Mesendoderm (in vitro differentiated cells): ENCODE measurements around the gene MTUS2.
"Not testable (repeated sequence)": the region's sequence is repeated elsewhere in the genome, so short reads cannot be mapped to it uniquely, and the experiment has no call there.

Experiments
- DNase-seq: peaks from one replicate; pipeline ENCODE4 v3.0.0; 2013
- H2AK5ac ChIP-seq: 2 replicates; pipeline ENCODE4 v1.6.1; 2013; ENCODE audit warnings: low read length, inconsistent platforms
- H2BK120ac ChIP-seq: 2 replicates; pipeline ENCODE4 v1.6.1; 2013; ENCODE audit warnings: low read depth, mild to moderate bottlenecking, low read length, moderate library complexity, mixed read lengths
- H2BK15ac ChIP-seq: replicated peaks from 2 replicates; pipeline ENCODE4 v1.6.1; 2013; ENCODE audit warnings: low read depth, mild to moderate bottlenecking, moderate library complexity
- H2BK5ac ChIP-seq: 2 replicates; pipeline ENCODE4 v1.6.1; 2013; ENCODE audit warnings: low read length, inconsistent platforms
- H3K18ac ChIP-seq: 2 replicates; pipeline ENCODE4 v1.6.1; 2013; ENCODE audit warnings: mild to moderate bottlenecking, low read length, mixed read lengths
- H3K23ac ChIP-seq: one replicate; pipeline ENCODE4 v1.6.1; 2013; ENCODE audit warnings: low read length
- H3K27ac ChIP-seq: 2 replicates; pipeline ENCODE4 v1.5.1; 2013; ENCODE audit warnings: low read depth, mild to moderate bottlenecking, inconsistent platforms, low read length, moderate library complexity
- H3K27me3 ChIP-seq: 2 replicates; pipeline ENCODE4 v1.6.1; 2013; ENCODE audit warnings: low read length, control low read depth, mild to moderate bottlenecking, inconsistent platforms; ENCODE audit not compliant: insufficient read depth, poor library complexity
- H3K36me3 ChIP-seq: 2 replicates; pipeline ENCODE4 v1.6.1; 2013; ENCODE audit warnings: low read length, inconsistent platforms; ENCODE audit not compliant: control insufficient read depth, insufficient read depth
- H3K4ac ChIP-seq: one replicate; pipeline ENCODE4 v1.6.1; 2013; ENCODE audit warnings: low read depth, mild to moderate bottlenecking, low read length, moderate library complexity
- H3K4me1 ChIP-seq: 2 replicates; pipeline ENCODE4 v1.6.1; 2013; ENCODE audit warnings: low read depth, low read length, inconsistent platforms; ENCODE audit not compliant: control insufficient read depth
- H3K4me2 ChIP-seq: 2 replicates; pipeline ENCODE4 v1.6.1; 2013; ENCODE audit warnings: low read length
- H3K4me3 ChIP-seq: 2 replicates; pipeline ENCODE4 v1.5.1; 2013; ENCODE audit warnings: mild to moderate bottlenecking, low read length
- H3K56ac ChIP-seq: one replicate; pipeline ENCODE4 v1.6.1; 2013; ENCODE audit warnings: low read length
- H3K79me1 ChIP-seq: 2 replicates; pipeline ENCODE4 v1.6.1; 2013; ENCODE audit warnings: low read length, inconsistent platforms
- H3K79me2 ChIP-seq: 2 replicates; pipeline ENCODE4 v1.6.1; 2013; ENCODE audit warnings: mild to moderate bottlenecking, low read length; ENCODE audit not compliant: control insufficient read depth, insufficient read depth
- H3K9ac ChIP-seq: 2 replicates; pipeline ENCODE4 v1.6.1; 2013; ENCODE audit warnings: low read length, inconsistent platforms
- H4K5ac ChIP-seq: one replicate; pipeline ENCODE4 v1.6.1; 2013; ENCODE audit warnings: low read length
- H4K8ac ChIP-seq: one replicate; pipeline ENCODE4 v1.6.1; 2013; ENCODE audit warnings: low read depth, mild to moderate bottlenecking, control low read depth, low read length, moderate library complexity
- WGBS: extraction: QIAGEN DNeasy Blood & Tissue Kit; methylation state at CpG from one replicate; pipeline ENCODE4 v1.1.7; 2013; ENCODE audit warnings: low lambda C conversion rate, missing lambda C conversion rate; ENCODE audit not compliant: insufficient coverage; ENCODE audit errors: extremely low coverage; 5-methylcytosine and 5-hydroxymethylcytosine counted together

The MTUS2 gene

GRCh38 chr13:29193083-29193482 is 372.9 kb downstream of the MTUS2 start:
- no peaks in the 10 kb centered on the region for H3K4me1 ChIP-seq
- H3K27ac ChIP-seq: no peak overlapping the region
- no peak overlapping the region for H3K4me3 ChIP-seq
- no peak overlapping the region for H3K18ac ChIP-seq
- H3K79me1 ChIP-seq: no peaks in the 10 kb centered on the region
- H3K27me3 ChIP-seq: no peaks in the 10 kb centered on the region
- no peak overlapping the region for H4K8ac ChIP-seq
- no peak overlapping the region for H3K23ac ChIP-seq
- H3K36me3 ChIP-seq: no peaks in the 10 kb centered on the region
- no peak overlapping the region for H3K9ac ChIP-seq
- H2BK15ac ChIP-seq: no peak overlapping the region
- no peaks in the 10 kb centered on the region for H3K79me2 ChIP-seq
- H2BK120ac ChIP-seq: no peak overlapping the region
- H3K4ac ChIP-seq: no peak overlapping the region
- no CpG with 5 or more reads among the region's 1 CpG for WGBS
- no peak for DNase-seq
- no peak overlapping the region for H3K56ac ChIP-seq
- no peak overlapping the region for H2AK5ac ChIP-seq
- no peak overlapping the region for H2BK5ac ChIP-seq
- no peak overlapping the region for H3K4me2 ChIP-seq
- H4K5ac ChIP-seq: no peak overlapping the region

DNA sequence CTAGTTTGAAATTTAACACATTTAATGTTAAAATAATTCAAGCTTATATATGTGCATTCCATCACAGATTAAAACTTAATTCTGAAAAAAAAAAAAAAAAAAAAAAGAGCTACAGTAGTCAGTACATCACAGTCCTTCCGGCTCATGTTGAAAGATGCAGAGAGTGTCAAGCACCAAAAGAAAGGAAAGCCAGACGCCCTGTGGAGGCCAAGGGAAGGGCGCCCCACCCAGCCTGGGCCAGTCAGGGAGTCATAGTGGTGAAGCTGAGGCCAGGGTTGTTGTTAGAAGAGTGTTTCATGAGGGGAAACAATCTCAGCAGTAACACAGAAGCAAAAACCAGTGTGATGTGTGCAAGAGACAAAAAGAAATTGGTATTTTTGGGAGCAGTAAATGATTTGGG is 375.3 kb downstream of the MTUS2 start:
- DNase-seq: no peak
- no peaks in the 10 kb centered on the region for H3K79me1 ChIP-seq
- H3K4me3 ChIP-seq: no peak overlapping the region
- H4K8ac ChIP-seq: no peak overlapping the region
- H3K4ac ChIP-seq: no peak overlapping the region
- no CpG with 5 or more reads among the region's 3 CpGs for WGBS
- no peak overlapping the region for H2AK5ac ChIP-seq
- no peak overlapping the region for H3K9ac ChIP-seq
- no peak overlapping the region for H3K18ac ChIP-seq
- no peak overlapping the region for H3K4me2 ChIP-seq
- no peak overlapping the region for H4K5ac ChIP-seq
- H3K23ac ChIP-seq: no peak overlapping the region
- H3K56ac ChIP-seq: no peak overlapping the region
- H2BK5ac ChIP-seq: no peak overlapping the region
- no peaks in the 10 kb centered on the region for H3K4me1 ChIP-seq
- no peaks in the 10 kb centered on the region for H3K27me3 ChIP-seq
- H2BK120ac ChIP-seq: no peak overlapping the region
- no peaks in the 10 kb centered on the region for H3K79me2 ChIP-seq
- no peak overlapping the region for H3K27ac ChIP-seq
- no peaks in the 10 kb centered on the region for H3K36me3 ChIP-seq
- no peak overlapping the region for H2BK15ac ChIP-seq

- Histone ChIP-seq H2BK120ac (no peak overlapping the region), H4K5ac (no peak overlapping the region), H3K79me1 (no peaks in the 10 kb centered on the region), H3K9ac (no peak overlapping the region), H3K4ac (no peak overlapping the region), H3K23ac (no peak overlapping the region), H3K4me2 (no peak overlapping the region), H4K8ac (no peak overlapping the region), H3K27me3 (no peaks in the 10 kb centered on the region), H3K56ac (no peak overlapping the region), H2BK5ac (no peak overlapping the region), H3K27ac (no peak overlapping the region), H2BK15ac (no peak overlapping the region), H3K18ac (no peak overlapping the region), H3K79me2 (no peaks in the 10 kb centered on the region), H3K36me3 (no peaks in the 10 kb centered on the region), H2AK5ac (no peak overlapping the region), H3K4me3 (no peak overlapping the region), H3K4me1 (no peaks in the 10 kb centered on the region)
- WGBS: no CpG with 5 or more reads among the region's 2 CpGs
- no peak for DNase-seq
Measured at GRCh38 chr13:29196409-29197074, 376.4 kb downstream of the MTUS2 start.

GRCh38 chr13:29202753-29203152 is 382.6 kb downstream of the MTUS2 start:
- not testable (repeated sequence) for H3K23ac ChIP-seq, H4K5ac ChIP-seq, H3K4me3 ChIP-seq, H3K9ac ChIP-seq, DNase-seq, H3K79me2 ChIP-seq, H3K4me1 ChIP-seq, H2BK15ac ChIP-seq, H3K4me2 ChIP-seq, H3K79me1 ChIP-seq, H2BK120ac ChIP-seq, H2BK5ac ChIP-seq, H3K18ac ChIP-seq, H2AK5ac ChIP-seq, H3K4ac ChIP-seq, H3K27me3 ChIP-seq, H3K56ac ChIP-seq, H4K8ac ChIP-seq, H3K27ac ChIP-seq, H3K36me3 ChIP-seq
- no CpG with 5 or more reads among the region's 6 CpGs for WGBS

DNA sequence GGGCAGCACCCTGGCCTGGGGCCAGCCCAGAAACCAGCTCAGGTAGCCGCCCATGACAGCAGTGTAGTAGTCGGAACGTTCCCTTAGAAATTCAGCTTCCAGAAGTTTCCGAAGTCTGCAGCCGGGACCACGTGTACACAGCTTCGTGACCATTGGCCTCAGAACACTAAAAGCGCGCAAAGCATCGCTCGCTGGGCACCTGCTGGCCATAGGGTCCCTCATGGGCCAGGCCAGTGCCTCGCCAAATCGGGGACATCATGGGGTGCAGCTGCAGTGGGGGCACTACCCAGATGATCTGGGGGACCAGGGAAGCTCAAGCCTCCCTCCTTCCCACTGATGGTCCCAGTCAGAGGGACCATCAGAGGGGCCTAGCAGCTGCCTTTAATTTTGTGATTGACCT is 384.5 kb downstream of the MTUS2 start:
- H3K4ac ChIP-seq: no peak overlapping the region
- no peak overlapping the region for H4K5ac ChIP-seq
- H3K56ac ChIP-seq: no peak overlapping the region
- H3K27me3 ChIP-seq: no peaks in the 10 kb centered on the region
- H2BK120ac ChIP-seq: no peak overlapping the region
- no peak overlapping the region for H3K18ac ChIP-seq
- H3K9ac ChIP-seq: no peak overlapping the region
- no peak for DNase-seq
- H2BK15ac ChIP-seq: no peak overlapping the region
- H3K4me3 ChIP-seq: no peak overlapping the region
- no CpG with 5 or more reads among the region's 13 CpGs for WGBS
- H3K36me3 ChIP-seq: no peaks in the 10 kb centered on the region
- no peaks in the 10 kb centered on the region for H3K79me2 ChIP-seq
- H3K23ac ChIP-seq: no peak overlapping the region
- H3K4me2 ChIP-seq: no peak overlapping the region
- no peaks in the 10 kb centered on the region for H3K79me1 ChIP-seq
- H3K4me1 ChIP-seq: no peaks in the 10 kb centered on the region
- H2AK5ac ChIP-seq: no peak overlapping the region
- no peak overlapping the region for H4K8ac ChIP-seq
- no peak overlapping the region for H3K27ac ChIP-seq
- H2BK5ac ChIP-seq: no peak overlapping the region

- no peak overlapping the region for H2BK120ac ChIP-seq
- no peaks in the 10 kb centered on the region for H3K27me3 ChIP-seq
- H3K4ac ChIP-seq: no peak overlapping the region
- no peak overlapping the region for H2BK15ac ChIP-seq
- no peak overlapping the region for H3K4me3 ChIP-seq
- no peaks in the 10 kb centered on the region for H3K79me2 ChIP-seq
- no peaks in the 10 kb centered on the region for H3K4me1 ChIP-seq
- H3K27ac ChIP-seq: no peak overlapping the region
- H3K56ac ChIP-seq: no peak overlapping the region
- no peak overlapping the region for H3K23ac ChIP-seq
- H3K9ac ChIP-seq: no peak overlapping the region
- H3K4me2 ChIP-seq: no peak overlapping the region
- no peak overlapping the region for H2BK5ac ChIP-seq
- no peaks in the 10 kb centered on the region for H3K79me1 ChIP-seq
- no peaks in the 10 kb centered on the region for H3K36me3 ChIP-seq
- no peak overlapping the region for H2AK5ac ChIP-seq
- H4K8ac ChIP-seq: no peak overlapping the region
- H3K18ac ChIP-seq: no peak overlapping the region
- no peak for DNase-seq
- H4K5ac ChIP-seq: no peak overlapping the region
- no CpG with 5 or more reads among the region's 4 CpGs for WGBS
Measured at GRCh38 chr13:29210676-29211075, 390.5 kb downstream of the MTUS2 start.
